Gastroesophageal sphincter (tissue), 4 donors: Measurements from ENCODE around the gene RAB1B. TPM values are rescaled to one million over a fixed set of nuclear protein-coding genes. Genes with fewer than 3 reads are reported as not detected.

Source experiments
- ATAC-seq: fragments of 150-250 bp; one replicate; pipeline ENCODE4 v1.9.1; 2016; ENCODE audit warnings: mild to moderate bottlenecking, moderate library complexity
- H3K27ac ChIP-seq, 4 donors: fragments of 200-600 bp; sonication (generic) in 3 of 4; 1 replicate in 3 of 4; 2 replicates in 1 of 4; pipeline ENCODE4 v1.5.1; 2016 to 2019
- H3K27me3 ChIP-seq: fragments of 200-600 bp; sonication (generic); one replicate; pipeline ENCODE4 v1.5.1; 2019
- H3K36me3 ChIP-seq, 2 donors: fragments of 200-600 bp; sonication (generic); one replicate each; pipeline ENCODE4 v1.5.1; 2019; ENCODE audit warnings: control low read depth in 1 of 2
- H3K4me1 ChIP-seq, 3 donors: fragments of 200-600 bp; sonication (generic); 1 replicate in 2 of 3; 2 replicates in 1 of 3; pipeline ENCODE4 v1.5.1; 2016 to 2019; ENCODE audit warnings: control low read depth in 2 of 3
- H3K4me3 ChIP-seq, 2 donors: fragments of 200-600 bp; sonication (generic); one replicate each; pipeline ENCODE4 v1.5.1; 2019; ENCODE audit warnings: mild to moderate bottlenecking in 1 of 2, moderate library complexity in 1 of 2
- H3K9me3 ChIP-seq, 3 donors: fragments of 200-600 bp; sonication (generic); one replicate each; pipeline ENCODE4 v1.5.1; 2017 to 2019; ENCODE audit warnings: control low read depth in 2 of 3
- CTCF ChIP-seq, 4 experiments: fragments of 200-600 bp in 2 of 4; fragments of 450-650 bp in 2 of 4; sonication (generic) in 1 of 4; IDR thresholded peaks; one replicate each; pipeline ENCODE4 v1.5.1; 2017 to 2019; ENCODE audit warnings: antibody characterized with exemption in 4 of 4, mild to moderate bottlenecking in 2 of 4, moderate library complexity in 2 of 4
- EP300 ChIP-seq: sonication (generic); formaldehyde crosslinking; IDR thresholded peaks from one replicate; pipeline ENCODE4 v1.6.1; 2017; ENCODE audit warnings: antibody characterized with exemption, mild to moderate bottlenecking
- POLR2A ChIP-seq, 2 donors: fragments of 450-650 bp; IDR thresholded peaks; one replicate each; pipeline ENCODE4 v1.6.1; 2017; ENCODE audit warnings: antibody characterized with exemption in 2 of 2, mild to moderate bottlenecking in 2 of 2, moderate library complexity in 1 of 2
- POLR2AphosphoS5 ChIP-seq: sonication (generic); formaldehyde crosslinking; IDR thresholded peaks from one replicate; pipeline ENCODE4 v1.6.1; 2017; ENCODE audit warnings: antibody characterized with exemption
- WGBS, 2 donors: methylation state at CpG; one replicate each; pipeline ENCODE4 v1.1.5; 2018; ENCODE audit warnings: low coverage in 1 of 2; 5-methylcytosine and 5-hydroxymethylcytosine counted together
- total RNA-seq, 4 donors: library from RNA; depleted of rRNA; stranded (reverse); fragments of >200 nt; gene quantifications; one replicate each; pipeline ENCODE4 v1.1.0, GENCODE V29; 2016

RAB1B gene
- total RNA-seq, 4 donors from 2014 or later, result 99.3 to 162 (median 115) TPM

- Histone ChIP-seq H3K27ac (no peak overlapping the region), H3K4me3 (no peak overlapping the region), H3K4me1 (peaks cover 0 to 38% (median 13%) of the 10 kb centered on the region in 3 donors), H3K9me3 (no peaks in the 10 kb centered on the region), H3K36me3 (peaks cover 0 to 74% of the 10 kb centered on the region in 2 donors), H3K27me3 (no peaks in the 10 kb centered on the region)
- TF ChIP-seq EP300 (no peak), CTCF (IDR thresholded peaks at IDR 0.05) (no peak), POLR2AphosphoS5 (no peak), POLR2A (IDR thresholded peaks at IDR 0.05) (no peak)
- no CpG with 5 or more reads among the region's 16 CpGs for WGBS, 2 donors
- no peak for ATAC-seq
Measured at GRCh38 chr11:66261578-66261977, 6.9 kb upstream of the RAB1B start.

DNA sequence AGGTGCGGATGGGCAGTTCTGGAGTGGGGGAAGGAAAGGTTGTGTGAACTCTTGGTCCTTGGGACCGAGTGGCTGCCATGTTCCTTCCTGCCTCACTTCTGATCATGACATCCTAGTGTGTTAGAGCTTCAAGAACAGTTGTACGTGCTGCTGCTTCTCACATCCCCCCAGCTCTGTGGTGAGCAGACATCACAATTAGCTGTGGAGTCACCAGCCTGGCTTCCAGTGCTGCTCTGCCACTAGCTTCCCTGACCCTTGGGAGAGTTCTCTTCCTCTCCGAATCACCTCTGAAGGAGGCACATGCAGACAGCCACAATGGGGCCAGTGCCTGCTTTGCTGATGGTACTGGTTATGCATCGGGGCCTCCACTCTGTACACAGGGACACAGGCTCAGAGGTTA, 6.2 kb upstream of the RAB1B start:
- ATAC-seq, result no peak
- TF ChIP-seq POLR2A (IDR thresholded peaks at IDR 0.05), result no peak
- no peak for TF ChIP-seq CTCF (IDR thresholded peaks at IDR 0.05)
- no peak for TF ChIP-seq POLR2AphosphoS5
- TF ChIP-seq EP300, result no peak
- Histone ChIP-seq H3K27ac (no peak overlapping the region), H3K36me3 (peaks cover 0 to 74% of the 10 kb centered on the region in 2 donors), H3K27me3 (no peaks in the 10 kb centered on the region), H3K4me1 (peaks cover 0 to 38% (median 15%) of the 10 kb centered on the region in 3 donors), H3K9me3 (no peaks in the 10 kb centered on the region), H3K4me3 (no peak overlapping the region)
- WGBS, 2 donors, result 67% methylated on average over 1 of the region's 5 CpGs; no CpG with 5 or more reads in 1 of the 2 donors

GRCh38 chr11:66262696-66263095, 5.7 kb upstream of the RAB1B start:
- Histone ChIP-seq H3K27ac (no peak overlapping the region), H3K4me3 (no peak overlapping the region), H3K9me3 (no peaks in the 10 kb centered on the region), H3K4me1 (peaks cover 0 to 39% (median 15%) of the 10 kb centered on the region in 3 donors), H3K36me3 (peaks cover 0 to 74% of the 10 kb centered on the region in 2 donors), H3K27me3 (no peaks in the 10 kb centered on the region)
- ATAC-seq, result no peak
- TF ChIP-seq CTCF (IDR thresholded peaks at IDR 0.05) (no peak), POLR2AphosphoS5 (no peak), EP300 (no peak), POLR2A (IDR thresholded peaks at IDR 0.05) (no peak)
- WGBS, 2 donors, result 90 to 100% methylated on average over 1 to 2 of the region's 12 CpGs

DNA sequence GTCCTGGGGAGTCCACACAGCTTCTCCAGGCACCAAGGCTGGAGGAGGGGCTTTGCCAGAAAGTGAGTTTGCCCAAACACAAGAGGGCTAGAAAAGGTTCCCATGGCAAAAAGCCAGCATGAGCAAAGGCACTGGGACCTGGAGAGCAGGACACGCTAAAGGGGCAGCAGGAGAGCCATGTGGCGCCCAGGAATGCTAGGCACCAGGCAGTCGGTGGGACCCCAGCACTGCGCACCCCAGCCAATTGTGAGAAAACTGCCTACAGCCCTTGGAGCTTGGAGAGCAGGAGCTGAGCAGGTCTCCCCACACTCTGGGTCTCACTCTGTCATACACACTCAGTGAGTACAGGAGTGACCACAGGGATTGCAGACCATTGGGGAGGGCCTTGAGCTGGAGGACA, 5.2 kb upstream of the RAB1B start:
- 100% methylated on average over 1 of the region's 4 CpGs; no CpG with 5 or more reads in 1 of the 2 donors for WGBS, 2 donors
- Histone ChIP-seq H3K27ac (no peak overlapping the region), H3K27me3 (no peaks in the 10 kb centered on the region), H3K4me1 (peaks cover 0 to 39% (median 15%) of the 10 kb centered on the region in 3 donors), H3K9me3 (no peaks in the 10 kb centered on the region), H3K4me3 (no peak overlapping the region), H3K36me3 (peaks cover 0 to 74% of the 10 kb centered on the region in 2 donors)
- ATAC-seq, result no peak
- TF ChIP-seq POLR2AphosphoS5 (no peak), POLR2A (IDR thresholded peaks at IDR 0.05) (no peak), CTCF (IDR thresholded peaks at IDR 0.05) (no peak), EP300 (no peak)

DNA sequence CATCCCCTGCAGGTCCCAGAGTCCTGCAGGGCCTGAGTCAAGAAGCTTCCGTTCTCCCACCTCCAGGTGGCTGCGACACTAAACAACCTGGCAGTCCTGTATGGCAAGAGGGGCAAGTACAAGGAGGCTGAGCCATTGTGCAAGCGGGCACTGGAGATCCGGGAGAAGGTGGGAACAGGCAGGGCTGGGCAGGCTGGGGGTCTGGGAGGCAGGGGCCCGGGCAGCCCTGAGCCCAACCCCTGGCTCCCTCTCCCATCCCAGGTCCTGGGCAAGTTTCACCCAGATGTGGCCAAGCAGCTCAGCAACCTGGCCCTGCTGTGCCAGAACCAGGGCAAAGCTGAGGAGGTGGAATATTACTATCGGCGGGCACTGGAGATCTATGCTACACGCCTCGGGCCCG, 4.7 kb upstream of the RAB1B start:
- Histone ChIP-seq H3K27me3 (no peaks in the 10 kb centered on the region), H3K9me3 (no peaks in the 10 kb centered on the region), H3K36me3 (peaks cover 0 to 74% of the 10 kb centered on the region in 2 donors), H3K4me1 (peaks cover 0 to 33% (median 10%) of the 10 kb centered on the region in 3 donors), H3K27ac (no peak overlapping the region), H3K4me3 (no peak overlapping the region)
- ATAC-seq, result no peak
- no peak for TF ChIP-seq POLR2A (IDR thresholded peaks at IDR 0.05)
- TF ChIP-seq CTCF (IDR thresholded peaks at IDR 0.05), result no peak
- TF ChIP-seq EP300, result no peak
- no peak for TF ChIP-seq POLR2AphosphoS5
- WGBS, 2 donors, result 92 to 100% methylated on average over 1 to 6 of the region's 10 CpGs
